CD14-positive monocyte (primary cell): ENCODE measurements around the gene PRR16. TPM values are rescaled to one million over a fixed set of nuclear protein-coding genes. Genes with fewer than 3 reads are reported as not detected.

Experiments used
- DNase-seq, 3 donors: peaks; one replicate each; pipeline ENCODE4 v3.0.0-alpha.2; 2011 to 2022
- H2AFZ ChIP-seq: 2 replicates; pipeline ENCODE4 v1.6.0; 2012; ENCODE audit warnings: mild to moderate bottlenecking, low read depth, low read length, inconsistent platforms; ENCODE audit not compliant: insufficient read depth, poor library complexity, severe bottlenecking
- H3K27ac ChIP-seq, 2 donors: 1 replicate in 1 of 2; 2 replicates in 1 of 2; pipeline ENCODE4 v1.5.1; 2012 to 2013; ENCODE audit warnings: low read length in 2 of 2, control low read depth in 1 of 2, inconsistent platforms in 1 of 2, low read depth in 1 of 2, mild to moderate bottlenecking in 1 of 2
- H3K27me3 ChIP-seq, 2 donors: one replicate each; pipeline versions ENCODE4 v1.6.0 to v1.6.1; 2011 to 2013; ENCODE audit warnings: low read length in 2 of 2; ENCODE audit not compliant: control insufficient read depth in 2 of 2, insufficient read depth in 2 of 2
- H3K36me3 ChIP-seq, 2 donors: replicated peaks in 1 of 2; 1 replicate in 1 of 2; 2 replicates in 1 of 2; pipeline versions ENCODE4 v1.5.1 to v1.6.1; 2012 to 2013; ENCODE audit warnings: low read length in 2 of 2, control low read depth in 1 of 2, inconsistent platforms in 1 of 2, mild to moderate bottlenecking in 1 of 2; ENCODE audit not compliant: insufficient read depth in 2 of 2, control insufficient read depth in 1 of 2
- H3K4me1 ChIP-seq, 2 donors: 1 replicate in 1 of 2; 2 replicates in 1 of 2; pipeline versions ENCODE4 v1.5.1 to v1.6.1; 2012 to 2013; ENCODE audit warnings: low read length in 2 of 2, control low read depth in 1 of 2, inconsistent platforms in 1 of 2, mild to moderate bottlenecking in 1 of 2, moderate library complexity in 1 of 2; ENCODE audit not compliant: insufficient read depth in 2 of 2, control insufficient read depth in 1 of 2
- H3K4me2 ChIP-seq: replicated peaks from 2 replicates; pipeline ENCODE3; 2012; ENCODE audit warnings: low read length, moderate library complexity, mild to moderate bottlenecking; ENCODE audit not compliant: poor library complexity, severe bottlenecking; ENCODE audit errors: extremely low read depth
- H3K4me3 ChIP-seq, 3 experiments: fragments of 200-600 bp in 1 of 3; sonication (generic) in 1 of 3; replicated peaks in 1 of 3; 1 replicate in 2 of 3; 2 replicates in 1 of 3; pipeline ENCODE4 v1.5.1; 2011 to 2013; ENCODE audit warnings: low read length in 3 of 3, mild to moderate bottlenecking in 3 of 3, control low read depth in 2 of 3, low read depth in 2 of 3, inconsistent platforms in 1 of 3, moderate library complexity in 1 of 3
- H3K79me2 ChIP-seq: 2 replicates; pipeline ENCODE4 v1.6.0; 2012; ENCODE audit warnings: mild to moderate bottlenecking, control low read depth, inconsistent platforms, low read length, moderate library complexity; ENCODE audit not compliant: insufficient read depth
- H3K9ac ChIP-seq: 2 replicates; pipeline ENCODE4 v1.6.0; 2017; ENCODE audit warnings: low read length, mild to moderate bottlenecking; ENCODE audit not compliant: insufficient read depth, poor library complexity, severe bottlenecking
- H3K9me3 ChIP-seq, 2 donors: replicated peaks in 1 of 2; 1 replicate in 1 of 2; 2 replicates in 1 of 2; pipeline versions ENCODE4 v1.5.1 to v1.6.1; 2012 to 2013; ENCODE audit warnings: low read length in 2 of 2, control low read depth in 1 of 2; ENCODE audit not compliant: control insufficient read depth in 1 of 2, insufficient read depth in 1 of 2
- H4K20me1 ChIP-seq: 2 replicates; pipeline ENCODE4 v1.6.0; 2012; ENCODE audit warnings: mild to moderate bottlenecking, low read length, control low read depth, moderate library complexity; ENCODE audit not compliant: insufficient read depth
- H3K27ac Mint-ChIP-seq, 7 donors: one replicate each; pipeline ENCODE4 v1.8.0; 2020; ENCODE audit warnings: mild to moderate bottlenecking in 7 of 7, mixed read lengths in 7 of 7, moderate library complexity in 6 of 7, inconsistent platforms in 2 of 7
- H3K27me3 Mint-ChIP-seq, 3 donors: one replicate each; pipeline ENCODE4 v1.8.0; 2021 to 2022; ENCODE audit warnings: low read depth in 3 of 3, mild to moderate bottlenecking in 3 of 3, mixed read lengths in 3 of 3, moderate library complexity in 3 of 3, inconsistent platforms in 1 of 3
- H3K36me3 Mint-ChIP-seq, 2 donors: one replicate each; pipeline ENCODE4 v1.8.0; 2020; ENCODE audit warnings: mixed read lengths in 2 of 2, inconsistent platforms in 1 of 2, mild to moderate bottlenecking in 1 of 2
- H3K4me1 Mint-ChIP-seq: one replicate; pipeline ENCODE4 v1.8.0; 2020; ENCODE audit warnings: mild to moderate bottlenecking, mixed read lengths
- H3K4me3 Mint-ChIP-seq, 2 donors: one replicate each; pipeline ENCODE4 v1.8.0; 2020; ENCODE audit warnings: mild to moderate bottlenecking in 2 of 2, mixed read lengths in 2 of 2, moderate library complexity in 1 of 2
- H3K9me3 Mint-ChIP-seq, 7 donors: one replicate each; pipeline ENCODE4 v1.8.0; 2020 to 2022; ENCODE audit warnings: mixed read lengths in 7 of 7, mild to moderate bottlenecking in 6 of 7, moderate library complexity in 6 of 7, inconsistent platforms in 2 of 7
- CTCF ChIP-seq: fragments of 200-600 bp; IDR thresholded peaks from one replicate; pipeline ENCODE4 v1.8.0; 2022; ENCODE audit warnings: antibody characterized with exemption, mild to moderate bottlenecking
- WGBS: methylation state at CpG from one replicate; pipeline ENCODE4 v1.1.5; 2013; ENCODE audit warnings: missing lambda C conversion rate; ENCODE audit not compliant: insufficient coverage; 5-methylcytosine and 5-hydroxymethylcytosine counted together
- intact Hi-C, 2 donors: fragments of 100-400 bp; cut with micrococcal nuclease; formaldehyde crosslinking; loops; one replicate each; pipeline versions ENCODE4 v1.15.0 to v1.15.1; 2023
- polyA plus RNA-seq, 3 donors: library from polyadenylated mRNA; depleted of rRNA in 1 of 3; unstranded in 2 of 3; stranded (reverse) in 1 of 3; fragments of 300-500 nt in 2 of 3; fragments of >200 nt in 1 of 3; fragmentation: Illumina TruSeq in 2 of 3; gene quantifications; 1 replicate in 2 of 3; 2 replicates in 1 of 3; pipeline ENCODE4 v1.2.3, GENCODE V29; 2012 to 2021

The PRR16 gene
- polyA plus RNA-seq, 3 donors = 0.14 to 0.74 (median 0.56) TPM

- no peak for TF ChIP-seq CTCF
- Mint-ChIP-seq H3K27ac (no peak overlapping the region), H3K27me3 (no peaks in the 10 kb centered on the region), H3K4me3 (no peak overlapping the region), H3K4me1 (no peaks in the 10 kb centered on the region), H3K36me3 (no peaks in the 10 kb centered on the region), H3K9me3 (peaks cover 4 to 13% (median 7%) of the 10 kb centered on the region in 7 donors)
- no peaks in the 10 kb centered on the region for H3K79me2 ChIP-seq
- 29% methylated on average over 2 of the region's 5 CpGs for WGBS
- no peak overlapping the region for H3K4me2 ChIP-seq
- intact Hi-C loops = no loop called here
- no peak for DNase-seq
- no peaks in the 10 kb centered on the region for H3K4me1 ChIP-seq
- H3K9ac ChIP-seq = no peak overlapping the region
- no peaks in the 10 kb centered on the region for H3K27me3 ChIP-seq
- H2AFZ ChIP-seq = no peak overlapping the region
- H3K4me3 ChIP-seq = no peak overlapping the region
- peaks cover 3 to 5% of the 10 kb centered on the region in 2 donors for H3K9me3 ChIP-seq
- H3K27ac ChIP-seq = no peak overlapping the region
- H4K20me1 ChIP-seq = no peaks in the 10 kb centered on the region
- no peaks in the 10 kb centered on the region for H3K36me3 ChIP-seq
Measured at GRCh38 chr5:120630550-120630949, 166.4 kb downstream of the PRR16 start.

DNA sequence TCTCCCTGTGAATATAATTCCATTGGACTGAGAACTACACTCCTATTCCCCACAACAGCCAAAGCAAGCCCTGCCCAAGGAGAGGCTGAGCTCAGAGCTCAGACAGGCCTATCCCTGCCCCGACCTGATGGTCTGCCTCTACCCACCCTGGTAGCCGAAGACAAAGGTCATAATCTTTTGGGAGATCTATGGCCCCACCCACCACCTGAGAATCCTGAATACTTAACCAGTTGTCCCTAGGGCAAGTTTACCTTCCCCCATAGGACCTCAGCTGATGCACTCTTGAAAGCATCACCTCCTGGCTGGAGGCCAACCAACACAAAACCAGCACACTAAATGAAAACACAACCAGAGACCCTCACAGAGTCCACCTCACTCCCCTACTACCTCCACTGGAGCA is 167.5 kb downstream of the PRR16 start:
- Histone ChIP-seq H3K9me3 (peaks cover 3 to 5% of the 10 kb centered on the region in 2 donors), H3K79me2 (no peaks in the 10 kb centered on the region), H3K4me1 (no peaks in the 10 kb centered on the region), H3K4me2 (no peak overlapping the region), H3K27ac (no peak overlapping the region), H3K27me3 (no peaks in the 10 kb centered on the region), H2AFZ (no peak overlapping the region), H3K9ac (no peak overlapping the region), H4K20me1 (no peaks in the 10 kb centered on the region), H3K36me3 (no peaks in the 10 kb centered on the region), H3K4me3 (no peak overlapping the region)
- no peaks in the 10 kb centered on the region for H3K36me3 Mint-ChIP-seq
- no peaks in the 10 kb centered on the region for H3K27me3 Mint-ChIP-seq
- no peak overlapping the region for H3K4me3 Mint-ChIP-seq
- intact Hi-C loops = no loop called here
- peaks cover 4 to 13% (median 7%) of the 10 kb centered on the region in 7 donors for H3K9me3 Mint-ChIP-seq
- WGBS = 95% methylated on average over 2 of the region's 2 CpGs
- no peak overlapping the region for H3K27ac Mint-ChIP-seq
- no peak for TF ChIP-seq CTCF
- no peak for DNase-seq
- H3K4me1 Mint-ChIP-seq = no peaks in the 10 kb centered on the region
